Stomach smooth muscle (tissue), 2 donors: ENCODE results near the gene ILF2.

Experiments
- H3K27ac ChIP-seq: one replicate; pipeline ENCODE4 v1.7.0; 2013; ENCODE audit warnings: mild to moderate bottlenecking, low read length, inconsistent platforms
- H3K27me3 ChIP-seq, 2 donors: one replicate each; pipeline ENCODE4 v1.7.0; 2013; ENCODE audit warnings: low read length in 2 of 2; ENCODE audit not compliant: insufficient read depth in 2 of 2, control insufficient read depth in 1 of 2
- H3K36me3 ChIP-seq, 2 donors: one replicate each; pipeline ENCODE4 v1.7.0; 2013; ENCODE audit warnings: low read length in 2 of 2; ENCODE audit not compliant: control insufficient read depth in 2 of 2, insufficient read depth in 2 of 2
- H3K4me1 ChIP-seq: one replicate; pipeline ENCODE4 v1.7.0; 2013; ENCODE audit warnings: low read length; ENCODE audit not compliant: control insufficient read depth, insufficient read depth
- H3K4me3 ChIP-seq, 2 donors: one replicate each; pipeline ENCODE4 v1.7.0; 2013; ENCODE audit warnings: low read length in 2 of 2
- H3K9ac ChIP-seq, 2 donors: one replicate each; pipeline ENCODE4 v1.7.0; 2013; ENCODE audit warnings: low read length in 2 of 2, mild to moderate bottlenecking in 1 of 2
- H3K9me3 ChIP-seq, 2 donors: one replicate each; pipeline ENCODE4 v1.7.0; 2013; ENCODE audit warnings: low read length in 2 of 2; ENCODE audit not compliant: control insufficient read depth in 2 of 2
- donor health status: healthy.
- donor health status: Pancreatic carcinoma.

Gene ILF2

GRCh38 chr1:153614189-153614900, 56.4 kb downstream of the ILF2 start:
- Histone ChIP-seq H3K27ac (no peak overlapping the region), H3K4me1 (peaks cover 54% of the 10 kb centered on the region), H3K9ac (no peak overlapping the region), H3K36me3 (peaks cover 0 to 4% of the 10 kb centered on the region in 2 donors), H3K9me3 (no peaks in the 10 kb centered on the region), H3K4me3 (no peak overlapping the region), H3K27me3 (no peaks in the 10 kb centered on the region)

GRCh38 chr1:153613406-153613805, 57.4 kb downstream of the ILF2 start:
- Histone ChIP-seq H3K9ac (peak overlapping the region; percentile 86 to 95), H3K4me3 (peak overlapping the region; percentile 80 to 91), H3K27me3 (no peaks in the 10 kb centered on the region), H3K36me3 (no peaks in the 10 kb centered on the region), H3K27ac (peak overlapping the region; percentile 79), H3K9me3 (no peaks in the 10 kb centered on the region), H3K4me1 (peaks cover 63% of the 10 kb centered on the region)

GRCh38 chr1:153612755-153613331, 58.0 kb downstream of the ILF2 start, which contains the start of gene S100A16:
Gene S100A16, minus strand, starts transcription at chr1:153613137. Its CDS starts 4,986 bp downstream, at chr1:153608151.
- Histone ChIP-seq H3K9me3 (no peaks in the 10 kb centered on the region), H3K4me1 (peaks cover 68% of the 10 kb centered on the region)

GRCh38 chr1:153612111-153612754, 58.6 kb downstream of the ILF2 start:
- Histone ChIP-seq H3K4me1 (peaks cover 69% of the 10 kb centered on the region), H3K9me3 (no peaks in the 10 kb centered on the region), H3K36me3 (peaks cover 6% of the 10 kb centered on the region in 2 donors), H3K9ac (peak overlapping the region; percentile 86 to 95), H3K27me3 (no peaks in the 10 kb centered on the region), H3K4me3 (peak overlapping the region; percentile 80 to 91), H3K27ac (peak overlapping the region; percentile 79)

More at GRCh38 chr1:153612755-153613331, 58.0 kb downstream of the ILF2 start, which contains the start of gene S100A16:
- Histone ChIP-seq H3K27ac (peak within 1 kb of the TSS; percentile 79), H3K36me3 (no peaks in the 10 kb centered on the region), H3K4me3 (peak within 1 kb of the TSS; percentile 80 to 91), H3K9ac (peak within 1 kb of the TSS; percentile 86 to 95), H3K27me3 (no peaks in the 10 kb centered on the region)
